Measurements from ENCODE around the gene PPFIA2.

- TF ChIP-seq ZFP3 (CRISPR knock-in tag; IDR thresholded peaks at IDR 0.05), result no peak
- TF ChIP-seq PATZ1 (CRISPR knock-in tag; IDR thresholded peaks at IDR 0.05; ENCODE audit: borderline replicate concordance), result no peak
- TF ChIP-seq ZC3H10 (CRISPR knock-in tag; IDR thresholded peaks at IDR 0.05), result no peak
- no peak for TF ChIP-seq RARB (CRISPR knock-in tag; IDR thresholded peaks at IDR 0.05)
- TF ChIP-seq CREB5 (CRISPR knock-in tag; IDR thresholded peaks at IDR 0.05; ENCODE audit: low read depth), result no peak
- no peak for TF ChIP-seq ESRRG (CRISPR knock-in tag; IDR thresholded peaks at IDR 0.05)
- no peak for TF ChIP-seq CSDC2 (CRISPR knock-in tag; IDR thresholded peaks at IDR 0.05)
- no peak for TF ChIP-seq ZNF70 (CRISPR knock-in tag; IDR thresholded peaks at IDR 0.05)
- TF ChIP-seq ZNF8 (CRISPR knock-in tag; IDR thresholded peaks at IDR 0.05), result no peak
These were observed 529.4 kb downstream of the PPFIA2 start for GRCh38 chr12:81229759-81230158.
